NCI-H1092 (cell line): ENCODE measurements around the gene SPHK2.

Source experiments
- DNase-seq: peaks from one replicate; lab custom pipeline; 2025; lab: John Stamatoyannopoulos, UW

Gene SPHK2

DNA sequence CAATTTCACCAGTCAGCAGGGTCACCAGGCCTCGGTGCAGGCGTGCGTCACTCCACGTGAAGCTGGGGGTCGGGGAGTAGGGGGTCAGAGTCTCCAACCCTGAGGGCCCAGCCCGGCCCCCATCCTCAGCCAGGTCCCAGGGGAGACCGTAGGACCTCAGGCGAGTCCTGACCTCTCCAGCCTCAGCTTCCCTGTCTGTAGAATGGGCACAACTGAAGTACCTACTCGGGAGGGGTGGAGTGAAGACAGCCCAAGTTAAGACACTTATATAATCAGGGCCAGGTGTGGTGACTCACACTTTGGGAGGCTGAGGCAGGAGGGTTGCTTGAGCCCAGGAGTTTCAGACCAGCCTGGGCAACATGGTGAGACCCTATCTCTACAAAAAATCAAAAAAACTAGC lies 15.5 kb upstream of the SPHK2 start:
- no peak for DNase-seq

DNA sequence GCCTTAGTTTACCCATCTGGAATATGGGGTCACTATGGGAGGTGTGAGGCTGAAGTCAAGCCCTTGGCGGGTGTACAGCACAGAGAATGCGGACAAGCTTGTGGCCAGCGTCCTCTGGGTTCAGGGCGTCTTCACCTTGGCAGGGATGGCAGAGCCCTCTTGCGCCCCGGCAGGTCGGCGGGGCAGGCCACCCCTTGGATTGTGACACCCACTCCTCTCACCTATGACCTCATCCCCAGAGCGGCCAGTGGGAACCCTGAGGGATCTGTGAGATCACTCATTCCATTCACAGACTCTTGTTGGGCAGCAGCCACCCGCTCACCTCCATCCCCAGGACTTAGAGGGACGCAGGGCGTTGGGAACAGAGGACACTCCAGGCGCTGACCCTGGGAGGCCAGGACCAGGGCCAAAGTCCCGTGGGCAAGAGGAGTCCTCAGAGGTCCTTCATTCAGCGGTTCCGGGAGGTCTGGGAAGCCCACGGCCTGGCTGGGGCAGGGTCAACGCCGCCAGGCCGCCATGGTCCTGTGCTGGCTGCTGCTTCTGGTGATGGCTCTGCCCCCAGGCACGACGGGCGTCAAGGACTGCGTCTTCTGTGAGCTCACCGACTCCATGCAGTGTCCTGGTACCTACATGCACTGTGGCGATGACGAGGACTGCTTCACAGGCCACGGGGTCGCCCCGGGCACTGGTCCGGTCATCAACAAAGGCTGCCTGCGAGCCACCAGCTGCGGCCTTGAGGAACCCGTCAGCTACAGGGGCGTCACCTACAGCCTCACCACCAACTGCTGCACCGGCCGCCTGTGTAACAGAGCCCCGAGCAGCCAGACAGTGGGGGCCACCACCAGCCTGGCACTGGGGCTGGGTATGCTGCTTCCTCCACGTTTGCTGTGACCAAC lies 12.6 kb upstream of the SPHK2 start, which contains the start of gene SPACA4:
Gene SPACA4, plus strand, starts transcription at position 280 of the 896 bp plus-strand sequence. Its CDS starts 237 bp downstream, at position 517.
- DNase-seq = no peak

DNA sequence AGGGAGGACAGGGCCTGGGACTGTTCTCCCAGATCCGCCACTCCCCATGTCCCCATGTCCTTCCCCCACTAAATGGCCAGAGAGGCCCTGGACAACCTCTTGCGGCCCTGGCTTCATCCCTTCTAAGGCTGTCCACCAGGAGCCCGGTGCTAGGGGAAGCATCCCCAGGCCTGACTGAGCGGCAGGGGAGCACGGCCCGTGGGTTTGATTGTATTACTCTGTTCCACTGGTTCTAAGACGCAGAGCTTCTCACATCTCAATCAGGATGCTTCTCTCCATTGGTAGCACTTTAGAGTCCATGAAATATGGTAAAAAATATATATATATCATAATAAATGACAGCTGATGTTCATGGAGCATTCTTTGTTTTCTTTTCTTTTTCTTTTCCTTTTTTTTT lies 11.9 kb upstream of the SPHK2 start:
- DNase-seq = no peak

DNA sequence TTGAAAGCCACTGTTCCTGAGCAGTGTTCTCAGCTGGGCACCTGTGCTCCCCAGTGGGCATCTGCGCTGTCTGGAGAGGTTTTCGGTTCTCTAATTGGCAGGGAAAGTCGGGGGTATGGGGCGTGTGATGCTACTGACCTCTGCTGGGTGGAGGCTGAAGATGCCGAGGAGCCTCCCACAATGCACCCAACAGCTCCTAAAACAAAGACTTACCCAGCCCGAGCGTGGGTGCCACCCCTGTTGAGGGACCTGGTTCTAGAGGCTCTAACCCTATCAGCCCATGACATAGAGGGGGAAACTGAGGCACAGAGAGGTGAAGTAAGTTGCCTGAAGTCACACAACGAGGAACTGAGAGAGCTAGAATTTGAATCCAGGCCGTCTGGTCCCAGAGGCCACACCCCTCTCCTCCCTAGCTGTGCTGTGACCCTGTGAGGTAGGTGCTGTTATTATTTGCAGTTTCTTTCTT lies 10.5 kb upstream of the SPHK2 start:
- DNase-seq = no peak

DNA sequence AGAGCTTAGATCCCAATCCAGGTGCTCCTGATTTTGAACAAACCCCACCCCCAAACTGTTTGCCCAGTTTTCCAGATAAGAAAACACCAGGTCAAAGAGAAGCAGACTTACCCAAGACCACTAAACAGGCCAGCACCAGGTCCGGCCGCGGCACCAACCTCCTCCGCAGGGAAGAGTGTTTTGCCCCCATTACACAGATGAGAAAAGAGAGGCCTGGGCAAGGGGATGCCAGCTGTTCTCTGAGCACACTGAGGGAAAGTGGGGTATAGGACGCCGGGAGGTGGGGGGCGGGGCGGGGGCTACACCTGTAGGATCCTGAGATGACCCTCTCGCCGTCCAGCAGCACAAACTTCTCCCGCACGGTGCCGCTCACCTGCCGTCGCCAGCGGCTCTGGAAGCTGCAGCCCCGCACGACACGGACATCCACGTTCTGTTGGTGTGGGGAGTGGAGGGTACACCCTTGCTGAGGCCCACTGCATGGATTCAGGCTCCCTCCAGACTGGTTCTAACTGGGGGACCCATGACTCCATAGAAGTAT lies 9.7 kb upstream of the SPHK2 start:
- DNase-seq = no peak

DNA sequence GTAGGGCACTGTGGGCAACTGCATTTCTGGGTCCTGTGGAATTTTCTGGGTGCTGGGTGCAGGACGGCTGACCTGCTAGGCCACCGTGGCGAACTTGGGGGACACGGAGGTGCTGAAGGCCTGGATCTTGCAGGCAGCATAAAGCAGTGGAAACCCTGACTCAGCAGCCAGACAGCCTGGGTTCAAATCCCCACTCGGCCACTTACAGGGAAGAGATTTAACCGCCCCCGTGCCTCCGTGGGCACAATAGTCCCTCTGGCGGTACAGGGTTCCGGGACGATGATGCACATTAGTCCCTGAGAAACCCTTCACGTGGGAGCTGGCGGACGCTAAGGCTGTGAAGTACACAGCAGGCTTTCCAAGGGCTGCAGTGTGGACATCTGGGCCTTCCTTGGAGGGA lies 7.4 kb upstream of the SPHK2 start:
- no peak for DNase-seq

DNA sequence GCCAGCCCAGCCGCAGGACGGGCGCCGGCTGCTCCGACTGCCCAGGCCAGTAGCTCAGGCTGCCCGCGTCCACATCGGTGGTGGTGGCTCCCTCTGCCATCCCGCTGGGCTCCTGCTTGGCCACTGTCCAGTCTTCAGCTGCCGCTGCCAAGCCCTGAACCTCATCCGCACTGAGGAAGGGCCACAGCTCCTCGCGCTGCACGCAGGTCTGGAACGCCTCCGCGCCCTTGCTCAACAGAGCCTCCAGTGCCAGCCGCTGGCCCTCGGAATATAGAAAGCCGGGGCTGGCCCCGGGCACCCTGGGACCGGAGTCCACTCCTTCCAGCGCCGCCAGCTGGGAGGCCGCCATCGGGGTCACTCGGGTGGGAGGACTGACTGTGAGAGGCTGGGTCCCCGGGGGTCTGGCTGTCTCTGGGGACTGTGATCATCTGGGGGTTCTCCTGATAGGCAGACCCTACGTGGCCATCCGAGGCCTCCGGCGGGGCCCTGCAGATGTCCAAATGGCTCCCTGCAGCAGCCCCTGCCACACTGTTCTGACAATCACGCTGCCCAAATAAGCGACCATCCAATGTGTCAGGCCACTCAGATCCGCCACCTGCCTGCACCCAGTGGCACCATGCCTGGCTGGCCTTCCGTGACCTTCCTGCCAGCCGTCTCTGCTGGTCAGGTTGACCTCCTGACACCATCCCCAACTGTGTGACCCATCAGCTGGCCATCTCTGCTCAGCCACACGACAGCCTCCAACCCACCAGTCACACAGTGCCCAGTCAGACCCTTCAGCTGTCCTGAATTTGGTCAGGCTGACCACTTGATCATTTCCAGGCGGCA lies 6.1 kb upstream of the SPHK2 start:
- no peak for DNase-seq

DNA sequence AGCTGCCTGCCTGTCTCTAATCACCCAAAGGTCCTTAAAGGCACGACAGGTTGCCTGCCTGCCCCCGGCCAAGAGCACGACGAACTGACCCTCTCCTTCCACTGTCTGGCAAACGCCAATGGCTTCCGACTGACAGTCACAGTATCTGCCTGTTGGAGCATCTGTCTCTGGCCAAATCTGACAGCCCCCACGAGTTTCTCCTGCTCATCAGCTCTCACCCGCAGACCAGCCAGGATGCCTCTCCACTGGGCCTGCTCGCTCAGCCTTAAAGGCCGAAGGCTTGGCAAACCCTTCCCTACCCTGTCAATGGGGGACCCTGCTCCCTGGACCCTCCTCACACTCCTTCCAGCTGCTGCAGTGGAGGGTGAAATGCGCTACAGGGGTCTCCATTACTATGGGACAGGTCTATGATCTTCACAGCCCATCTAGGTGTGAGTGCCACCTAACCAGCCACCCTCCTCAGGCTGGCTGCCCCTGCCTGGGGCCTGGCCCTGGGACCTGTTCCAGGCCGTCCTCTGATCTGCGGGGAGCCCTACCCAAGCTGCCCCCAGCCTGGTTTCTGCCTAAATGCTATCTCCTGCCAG lies 5.4 kb upstream of the SPHK2 start:
- DNase-seq = no peak

DNA sequence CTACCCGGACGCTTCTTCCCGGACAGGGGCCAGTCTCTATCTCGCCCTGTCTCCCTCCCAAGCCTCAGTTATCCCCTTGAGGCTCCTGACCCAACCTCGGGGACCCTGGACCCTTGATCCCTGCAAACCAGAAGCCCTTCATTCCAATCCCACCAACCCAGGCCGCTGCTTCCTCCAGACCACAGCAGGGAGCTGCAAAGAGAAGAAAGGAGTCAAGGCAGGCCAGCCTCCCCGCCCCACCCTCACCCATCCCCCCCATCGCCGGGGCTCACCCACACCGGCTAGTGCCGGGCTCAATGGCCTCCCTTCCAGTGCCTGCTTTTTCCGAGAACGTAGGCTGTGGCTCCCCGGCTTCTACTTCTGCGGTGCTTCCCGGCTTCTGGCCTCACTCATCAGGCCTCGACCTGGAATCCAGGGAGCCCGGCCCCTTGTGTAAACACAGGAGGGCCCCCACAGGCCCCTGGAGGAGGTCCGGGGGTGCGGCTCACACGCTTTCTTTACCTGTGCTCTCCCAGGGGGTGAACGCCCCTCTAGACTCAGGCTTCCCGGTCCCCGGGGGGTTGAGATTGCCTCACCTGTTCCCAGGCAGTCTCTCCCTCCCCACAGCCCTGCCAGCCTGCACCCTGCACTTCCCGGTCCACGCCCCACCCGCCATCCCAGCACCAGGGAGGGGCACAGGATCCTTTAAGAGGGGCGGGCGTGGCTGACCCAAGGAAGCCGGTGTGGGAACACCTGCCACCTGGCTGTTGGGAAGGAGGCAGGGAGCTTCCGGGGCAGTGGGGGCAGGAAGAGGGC lies 4.7 kb upstream of the SPHK2 start, which contains the start of gene FAM83E:
Gene FAM83E, minus strand, starts transcription at position 641 of the 795 bp plus-strand sequence. CDS start 1,704 bp downstream, outside the sequence.
- DNase-seq = no peak

DNA sequence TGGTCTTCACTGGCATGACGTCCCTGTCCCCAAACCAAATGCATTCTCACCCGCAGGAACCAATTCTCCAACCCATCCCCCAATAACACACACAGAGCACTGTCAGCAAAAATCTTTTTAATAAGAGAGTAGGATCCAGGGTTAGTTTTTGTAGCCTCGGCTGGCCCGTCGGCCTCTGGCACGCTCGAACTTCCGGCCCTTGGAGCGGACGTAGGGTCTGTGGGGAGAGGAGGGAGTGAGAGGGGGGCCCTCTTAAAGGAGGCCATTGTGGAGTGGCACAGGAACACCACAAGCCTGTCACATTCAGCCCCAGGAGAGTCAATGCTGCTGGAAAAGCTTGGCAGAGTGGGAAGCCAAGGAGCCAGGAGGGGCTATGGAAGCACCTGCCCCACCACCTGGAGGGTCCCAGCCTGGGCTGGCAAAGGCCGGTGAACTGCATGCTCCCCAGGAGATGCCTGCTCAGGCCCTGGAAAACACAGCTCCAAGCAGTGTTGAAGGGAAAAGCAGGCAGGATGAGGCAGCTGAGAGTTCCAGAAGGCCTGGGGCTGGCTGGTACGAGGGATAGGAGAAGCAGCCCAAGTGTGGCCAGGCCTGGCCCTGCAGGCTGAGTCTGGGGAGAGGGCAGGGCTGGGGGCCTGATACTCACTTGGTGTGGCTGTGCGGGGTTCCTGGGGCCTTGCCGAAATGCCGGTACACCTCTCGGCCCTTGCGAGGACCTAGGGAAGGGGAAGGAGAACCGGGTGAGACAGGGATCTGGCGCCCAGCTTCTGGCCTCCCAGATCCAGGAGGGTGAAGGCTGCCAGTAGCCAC lies 3.9 kb upstream of the SPHK2 start:
- no peak for DNase-seq

DNA sequence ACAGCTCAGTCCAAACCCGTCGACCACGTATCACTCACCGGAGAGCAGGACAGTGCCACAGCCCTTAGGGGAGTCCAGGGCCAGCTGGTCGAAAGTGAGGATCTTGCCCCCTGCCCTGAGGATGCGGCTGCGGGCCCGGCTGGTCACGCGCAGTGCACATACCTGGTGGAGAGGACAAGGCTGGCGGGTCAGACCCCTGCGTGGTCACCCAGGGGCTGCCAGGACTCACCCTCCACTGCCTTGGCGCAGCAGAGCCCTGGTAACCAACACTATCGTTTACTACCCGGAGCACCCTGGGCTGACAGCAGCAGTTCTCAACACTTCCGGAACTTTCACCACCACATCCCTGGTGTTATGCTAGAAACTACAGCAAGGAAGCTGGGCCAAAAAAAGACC lies 3.3 kb upstream of the SPHK2 start:
- DNase-seq = no peak

DNA sequence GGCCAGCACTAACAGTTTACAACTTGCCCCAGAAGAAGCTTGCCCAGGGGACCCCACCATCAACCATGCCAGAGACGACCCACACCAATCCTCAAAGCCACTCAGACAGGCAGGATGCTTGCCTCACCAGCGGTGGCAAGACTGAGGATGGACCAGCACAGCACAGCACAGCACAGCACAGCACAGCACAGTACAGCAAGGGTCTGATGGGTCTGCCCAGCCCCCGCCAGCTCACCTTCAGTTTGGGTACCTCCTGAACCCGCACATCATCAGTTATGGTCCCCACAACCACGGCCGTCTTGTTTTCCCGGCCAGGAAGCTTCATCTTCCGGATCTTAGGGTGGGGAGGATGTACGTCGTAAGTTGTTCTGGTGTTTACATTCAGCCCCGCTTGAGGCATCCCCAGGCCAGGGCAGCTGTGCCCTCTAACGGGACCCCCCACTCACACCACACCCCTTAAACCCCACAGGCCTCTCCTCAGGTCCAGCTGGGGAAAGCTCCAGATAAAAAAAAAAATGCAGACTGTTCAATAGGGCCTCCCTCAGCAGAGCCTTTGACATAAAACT lies 2.7 kb upstream of the SPHK2 start:
- DNase-seq = no peak

DNA sequence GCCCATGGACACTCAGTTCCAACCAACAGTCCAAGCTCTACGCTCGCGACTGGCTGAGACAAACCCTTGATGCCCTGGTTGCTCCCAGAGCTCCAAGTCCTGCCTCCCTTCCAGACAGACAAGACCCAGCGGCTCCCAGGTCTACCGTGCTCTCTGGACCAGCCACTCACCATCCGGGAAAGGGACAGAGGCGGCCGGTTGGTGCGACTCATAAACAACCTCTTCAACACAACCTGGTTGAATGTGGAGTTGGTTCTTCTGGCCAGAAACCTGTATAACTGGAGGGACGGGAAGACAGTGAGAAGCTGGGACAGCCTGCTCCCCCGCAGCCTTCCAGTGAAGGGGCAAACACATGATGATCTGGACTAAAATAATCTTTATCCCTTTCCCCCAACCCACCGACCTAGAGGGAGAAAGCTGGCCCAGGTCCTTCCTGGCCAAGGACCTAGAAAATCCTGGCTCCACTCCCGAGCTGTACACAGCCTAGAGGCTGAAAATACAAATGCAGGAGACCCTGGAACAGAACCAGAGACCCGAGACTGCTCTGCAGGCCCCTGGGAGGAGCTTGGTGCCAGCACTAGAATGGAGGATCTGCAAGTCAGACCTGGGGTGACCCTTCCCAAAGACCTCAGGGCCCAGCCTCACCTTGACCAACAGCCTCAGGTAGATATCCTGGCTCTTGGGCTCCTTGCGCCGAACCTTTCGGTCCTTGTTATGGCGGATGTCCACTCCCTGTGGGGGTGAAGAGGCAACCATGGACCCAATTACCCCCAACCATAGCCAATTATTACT lies 2.0 kb upstream of the SPHK2 start:
- no peak for DNase-seq

DNA sequence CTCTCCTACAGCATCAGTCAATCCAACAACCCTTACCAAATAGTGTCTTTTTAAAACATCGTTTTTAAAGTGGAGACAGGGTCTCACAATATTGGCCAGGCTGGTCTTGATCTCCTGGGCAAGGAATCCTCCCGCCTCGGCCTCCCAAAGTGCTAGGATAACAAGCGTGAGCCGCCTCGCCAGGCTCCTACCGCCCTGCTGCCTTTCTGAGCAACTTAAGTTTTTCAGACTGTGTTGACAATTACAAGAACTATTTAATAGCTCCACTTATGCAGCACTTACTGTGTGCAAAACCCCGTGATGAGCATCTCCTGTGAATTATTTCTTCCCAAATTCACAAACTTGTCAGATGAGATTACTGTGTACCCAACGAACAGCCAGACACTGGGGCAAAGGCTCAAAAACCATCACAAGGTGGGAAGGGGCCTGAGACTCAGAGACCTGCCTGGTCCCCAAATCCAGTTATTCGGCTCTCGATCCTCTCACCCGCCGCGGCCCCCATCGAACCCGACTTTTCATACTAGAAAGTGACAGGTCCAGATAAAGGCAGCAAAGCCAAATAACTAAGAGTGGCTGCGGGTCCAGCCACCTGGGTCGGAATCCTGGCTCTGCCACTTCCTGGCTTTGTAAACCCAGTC lies 909 bp upstream of the SPHK2 start:
- DNase-seq = no peak

DNA sequence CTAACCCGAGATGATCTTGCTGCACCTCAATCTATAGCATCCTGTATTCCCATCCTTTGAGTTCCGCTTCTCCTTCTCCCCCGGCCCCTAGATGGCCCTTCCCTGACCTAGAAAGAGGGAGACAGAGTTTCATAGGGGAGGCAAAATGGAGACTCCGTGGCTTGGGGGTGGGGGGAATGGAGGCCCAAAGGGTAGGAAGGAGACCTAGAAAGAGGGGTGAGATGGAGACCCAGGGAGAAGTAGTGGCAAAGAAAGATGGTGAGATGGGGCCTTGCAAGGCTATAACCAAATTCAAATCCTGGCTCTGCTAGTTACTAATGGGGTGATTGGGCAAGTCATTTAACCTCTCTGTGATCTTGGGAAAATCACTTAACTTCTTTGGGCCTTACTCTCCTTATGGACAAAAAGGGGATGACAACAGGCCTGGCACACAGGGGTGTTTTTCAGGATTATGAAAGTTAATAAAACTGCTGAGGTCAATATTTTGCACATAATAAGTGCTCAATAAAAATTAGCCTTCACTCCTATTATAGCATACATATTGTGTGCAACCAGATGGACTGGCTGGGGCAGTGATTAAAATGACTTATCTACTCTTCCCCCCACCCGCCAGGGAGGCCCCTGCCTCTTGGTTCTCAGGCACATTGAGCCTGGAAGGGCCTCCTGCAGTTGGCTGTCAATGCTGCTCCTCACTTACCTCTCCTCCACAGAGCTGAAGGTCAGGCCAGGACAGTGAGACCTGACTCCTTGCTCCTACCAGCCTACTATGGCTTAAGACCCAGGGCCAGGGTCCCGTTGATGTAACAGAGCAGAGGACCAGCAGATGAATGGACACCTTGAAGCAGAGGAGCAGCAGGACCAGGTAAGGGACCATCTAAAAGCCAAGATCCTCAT lies 633 bp downstream of the SPHK2 start:
- DNase-seq = no peak

DNA sequence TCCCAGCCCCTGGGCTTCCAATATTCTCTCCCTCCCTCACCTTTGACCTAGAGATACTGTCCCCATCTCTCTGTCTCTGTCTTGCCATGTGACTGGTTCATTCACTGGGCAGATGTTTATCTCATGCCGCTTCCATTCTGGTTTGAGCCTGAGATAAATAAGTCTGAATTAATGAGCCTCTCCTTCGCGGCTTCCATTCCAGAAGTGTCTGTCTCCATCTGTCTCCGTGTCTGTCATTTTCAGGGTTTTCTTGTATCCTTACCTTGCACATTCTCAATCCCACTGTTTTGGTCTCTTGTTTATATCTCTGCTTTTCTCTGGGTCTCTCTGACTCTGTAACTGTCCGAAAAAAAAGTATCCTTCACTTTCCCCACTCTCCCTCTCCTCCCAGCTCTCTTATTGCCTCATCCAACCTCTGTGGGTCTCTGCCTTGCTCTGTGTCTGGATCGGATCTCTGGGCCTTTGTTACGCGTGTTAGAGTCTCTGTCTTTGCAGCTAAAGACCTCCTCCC lies 4.3 kb downstream of the SPHK2 start:
- no peak for DNase-seq

DNA sequence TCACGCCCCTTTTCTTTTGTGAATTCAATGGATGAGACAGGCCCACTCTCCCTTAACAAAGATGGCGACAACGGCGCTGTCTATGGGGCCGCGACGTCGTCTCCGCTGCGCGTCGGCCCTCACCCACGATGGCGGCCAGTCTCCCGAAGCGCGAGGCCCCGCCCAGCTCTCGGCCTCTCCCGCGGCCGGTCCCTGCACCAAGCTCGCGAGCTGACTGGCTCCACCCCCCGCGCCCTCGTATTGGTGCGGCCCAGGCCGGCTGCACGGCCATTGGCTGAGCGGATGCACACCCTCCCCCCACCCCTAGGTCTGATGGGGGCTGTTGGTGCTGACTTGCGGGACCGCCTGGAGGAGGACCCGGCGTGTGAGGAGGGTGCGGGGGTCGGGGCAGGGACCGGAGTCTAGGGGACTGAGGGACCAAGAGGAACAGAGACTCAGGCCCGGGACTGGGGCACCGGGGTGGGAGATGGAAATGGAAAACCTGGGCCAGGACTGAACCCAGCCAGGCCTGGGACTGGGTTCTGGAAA lies 4.8 kb downstream of the SPHK2 start:
- peak; percentile 94 for DNase-seq
